ENCODE results near the gene FLRT2.

DNA sequence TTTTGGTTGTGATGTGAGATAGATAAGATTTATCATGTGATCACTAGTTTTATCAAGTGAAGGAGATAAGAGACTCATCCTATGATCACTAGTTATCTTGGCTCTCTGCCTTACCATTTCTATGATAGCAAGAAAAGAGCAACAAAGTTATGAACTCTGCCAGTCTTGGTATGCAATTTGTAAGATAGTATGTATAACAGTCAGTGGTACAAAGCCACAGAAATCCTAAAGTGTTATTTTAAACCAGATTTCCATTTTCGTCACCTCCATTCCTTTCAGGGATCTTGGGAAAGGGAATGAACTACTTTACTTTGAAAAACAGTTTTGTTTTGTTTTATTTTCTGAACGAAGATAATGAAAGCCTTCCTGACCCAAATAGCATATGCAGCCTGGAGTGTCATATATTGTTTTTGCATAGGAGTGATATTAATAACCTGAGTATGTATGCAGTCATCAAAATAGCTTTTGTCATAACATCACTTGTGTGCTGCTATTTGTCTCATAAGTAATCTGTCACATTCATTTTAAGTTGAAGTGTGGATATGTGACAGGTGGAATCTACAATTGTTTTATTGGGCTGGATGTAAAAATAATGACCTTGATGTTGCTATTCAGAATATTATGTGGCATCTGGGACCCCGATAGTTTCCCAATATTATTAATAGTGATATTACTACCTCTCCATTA is 35.0 kb downstream of the FLRT2 start:
- TF ChIP-seq, protein P1, sequence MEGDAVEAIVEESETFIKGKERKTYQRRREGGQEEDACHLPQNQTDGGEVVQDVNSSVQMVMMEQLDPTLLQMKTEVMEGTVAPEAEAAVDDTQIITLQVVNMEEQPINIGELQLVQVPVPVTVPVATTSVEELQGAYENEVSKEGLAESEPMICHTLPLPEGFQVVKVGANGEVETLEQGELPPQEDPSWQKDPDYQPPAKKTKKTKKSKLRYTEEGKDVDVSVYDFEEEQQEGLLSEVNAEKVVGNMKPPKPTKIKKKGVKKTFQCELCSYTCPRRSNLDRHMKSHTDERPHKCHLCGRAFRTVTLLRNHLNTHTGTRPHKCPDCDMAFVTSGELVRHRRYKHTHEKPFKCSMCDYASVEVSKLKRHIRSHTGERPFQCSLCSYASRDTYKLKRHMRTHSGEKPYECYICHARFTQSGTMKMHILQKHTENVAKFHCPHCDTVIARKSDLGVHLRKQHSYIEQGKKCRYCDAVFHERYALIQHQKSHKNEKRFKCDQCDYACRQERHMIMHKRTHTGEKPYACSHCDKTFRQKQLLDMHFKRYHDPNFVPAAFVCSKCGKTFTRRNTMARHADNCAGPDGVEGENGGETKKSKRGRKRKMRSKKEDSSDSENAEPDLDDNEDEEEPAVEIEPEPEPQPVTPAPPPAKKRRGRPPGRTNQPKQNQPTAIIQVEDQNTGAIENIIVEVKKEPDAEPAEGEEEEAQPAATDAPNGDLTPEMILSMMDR (IDR thresholded peaks at IDR 0.05) = no peak
- no peak for TF ChIP-seq POLR2A (IDR thresholded peaks at IDR 0.05)

Data from esophagus squamous epithelium (tissue), 4 donors.